Measurements from ENCODE around the gene BEND5. TPM values are rescaled to one million over a fixed set of nuclear protein-coding genes. Genes with fewer than 3 reads are reported as not detected.

Gene BEND5
- total RNA-seq, 1 experiment from 2014 or later = not detected

DNA sequence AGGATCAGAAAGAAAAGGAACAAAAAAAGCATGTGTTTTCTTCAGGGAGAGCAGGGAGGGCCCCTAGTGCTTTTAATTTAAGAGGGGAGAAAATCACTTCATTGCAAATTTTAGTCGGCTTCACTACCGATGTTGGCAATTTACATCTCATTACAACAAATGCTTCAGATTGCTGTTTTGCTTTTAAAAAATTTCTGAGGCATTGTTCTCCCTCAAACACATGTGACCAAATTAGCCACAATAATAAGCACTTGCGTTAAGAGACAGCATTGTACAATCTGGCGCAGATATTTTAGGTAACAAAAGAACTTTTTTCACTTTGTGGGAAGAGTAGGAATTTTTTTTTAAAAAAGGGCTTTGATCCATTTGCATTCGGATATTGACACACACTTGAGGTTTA, 29.8 kb downstream of the BEND5 start:
- TF ChIP-seq EZH2 (IDR thresholded peaks at IDR 0.05; ENCODE audit: low read depth) = no peak
- TF ChIP-seq, protein P1, sequence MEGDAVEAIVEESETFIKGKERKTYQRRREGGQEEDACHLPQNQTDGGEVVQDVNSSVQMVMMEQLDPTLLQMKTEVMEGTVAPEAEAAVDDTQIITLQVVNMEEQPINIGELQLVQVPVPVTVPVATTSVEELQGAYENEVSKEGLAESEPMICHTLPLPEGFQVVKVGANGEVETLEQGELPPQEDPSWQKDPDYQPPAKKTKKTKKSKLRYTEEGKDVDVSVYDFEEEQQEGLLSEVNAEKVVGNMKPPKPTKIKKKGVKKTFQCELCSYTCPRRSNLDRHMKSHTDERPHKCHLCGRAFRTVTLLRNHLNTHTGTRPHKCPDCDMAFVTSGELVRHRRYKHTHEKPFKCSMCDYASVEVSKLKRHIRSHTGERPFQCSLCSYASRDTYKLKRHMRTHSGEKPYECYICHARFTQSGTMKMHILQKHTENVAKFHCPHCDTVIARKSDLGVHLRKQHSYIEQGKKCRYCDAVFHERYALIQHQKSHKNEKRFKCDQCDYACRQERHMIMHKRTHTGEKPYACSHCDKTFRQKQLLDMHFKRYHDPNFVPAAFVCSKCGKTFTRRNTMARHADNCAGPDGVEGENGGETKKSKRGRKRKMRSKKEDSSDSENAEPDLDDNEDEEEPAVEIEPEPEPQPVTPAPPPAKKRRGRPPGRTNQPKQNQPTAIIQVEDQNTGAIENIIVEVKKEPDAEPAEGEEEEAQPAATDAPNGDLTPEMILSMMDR (conservative IDR thresholded peaks at IDR 0.05) = no peak
- BruUV-seq (replicated peaks) = no TSS peak
- ChIA-PET POLR2A (ENCODE audit: unreplicated experiment) (no interaction called here), CTCF (no interaction called here)
- no peak overlapping the region for H3K4me3 ChIP-seq
- H3K36me3 ChIP-seq (ENCODE audit: low read depth) = no peaks in the 10 kb centered on the region
- H3K79me2 ChIP-seq (ENCODE audit: low read depth) = no peaks in the 10 kb centered on the region
- intact Hi-C loops (cut with micrococcal nuclease; ENCODE audit: unreplicated experiment) = no loop called here
- no peaks in the 10 kb centered on the region for H3F3A ChIP-seq (ENCODE audit: insufficient read depth, low read depth)
- H4K20me1 ChIP-seq (ENCODE audit: insufficient read depth) = no peaks in the 10 kb centered on the region
- peaks cover 33% of the 10 kb centered on the region for H3K27me3 ChIP-seq (ENCODE audit: insufficient read depth, low read depth)
- no peaks in the 10 kb centered on the region for H3K9me2 ChIP-seq (ENCODE audit: insufficient read depth)
- no peak overlapping the region for H2AFZ ChIP-seq
- no peaks in the 10 kb centered on the region for H3K9me3 ChIP-seq (ENCODE audit: insufficient read depth, low read depth)
- H3K4me1 ChIP-seq (replicated peaks; ENCODE audit: insufficient read depth) = no peaks in the 10 kb centered on the region
- DNase-seq = no peak
- no peak overlapping the region for H3K4me2 ChIP-seq
- H3K27ac ChIP-seq = no peak overlapping the region

DNA sequence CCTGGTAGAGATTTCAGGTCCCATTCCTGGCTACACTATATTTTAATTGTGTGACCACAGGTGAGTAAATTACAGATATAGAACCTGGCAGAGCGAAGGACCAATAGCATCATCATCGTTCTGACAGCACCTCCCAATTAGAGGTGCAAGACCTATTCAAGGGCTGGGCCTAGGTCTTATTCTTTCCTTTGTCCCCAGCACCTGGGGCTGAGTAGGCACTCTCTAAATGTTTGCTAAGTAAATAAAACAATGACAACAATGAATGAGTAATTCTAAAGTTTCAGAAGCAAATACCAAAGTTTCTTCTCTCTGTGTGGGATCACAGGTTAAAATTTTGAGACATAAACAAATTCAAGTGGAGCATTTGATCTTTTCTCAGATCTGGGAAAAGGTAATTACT, 32.7 kb downstream of the BEND5 start:
- POLR2A ChIA-PET (ENCODE audit: unreplicated experiment) = no interaction called here
- Histone ChIP-seq H3K79me2 (ENCODE audit: low read depth) (no peaks in the 10 kb centered on the region), H4K20me1 (ENCODE audit: insufficient read depth) (no peaks in the 10 kb centered on the region), H3K36me3 (ENCODE audit: low read depth) (no peaks in the 10 kb centered on the region), H3K4me1 (replicated peaks; ENCODE audit: insufficient read depth) (no peaks in the 10 kb centered on the region), H3K27me3 (ENCODE audit: insufficient read depth, low read depth) (peaks cover 48% of the 10 kb centered on the region), H3K9me3 (ENCODE audit: insufficient read depth, low read depth) (no peaks in the 10 kb centered on the region), H3K4me2 (no peak overlapping the region), H2AFZ (no peak overlapping the region), H3K9me2 (ENCODE audit: insufficient read depth) (no peaks in the 10 kb centered on the region), H3K4me3 (no peak overlapping the region), H3K27ac (no peak overlapping the region), H3F3A (ENCODE audit: insufficient read depth, low read depth) (no peaks in the 10 kb centered on the region)
- CTCF ChIA-PET = interaction anchor here (0.6 kb wide), 1 partner anchor 193 kb away, joined by 3 read pairs; no protein-coding TSS in a partner anchor
- BruUV-seq (replicated peaks) = no TSS peak
- DNase-seq = no peak
- intact Hi-C loops (cut with micrococcal nuclease; ENCODE audit: unreplicated experiment) = no loop called here
- no peak for TF ChIP-seq EZH2 (IDR thresholded peaks at IDR 0.05; ENCODE audit: low read depth)
- TF ChIP-seq, protein P1 (conservative IDR thresholded peaks at IDR 0.05) = no peak

DNA sequence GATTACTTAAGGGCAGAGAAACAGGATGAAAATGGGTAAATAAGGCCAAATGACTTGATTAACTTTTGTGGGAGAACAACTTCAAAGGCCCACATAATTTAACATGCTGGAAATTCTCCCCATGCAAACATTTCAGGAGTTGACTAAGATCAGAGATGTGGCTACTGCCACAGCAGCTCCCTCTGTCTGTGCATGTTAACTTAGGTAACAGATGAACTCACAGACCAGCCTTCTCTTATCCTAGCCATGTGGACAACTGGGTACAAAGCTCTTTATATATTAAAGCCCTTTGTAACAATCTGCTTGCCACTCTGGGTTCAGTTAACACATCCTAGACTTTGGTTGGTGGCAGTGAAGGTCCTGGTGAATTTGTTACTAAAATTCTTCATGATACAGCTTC, 33.2 kb downstream of the BEND5 start:
- POLR2A ChIA-PET (ENCODE audit: unreplicated experiment) = no interaction called here
- Histone ChIP-seq H4K20me1 (ENCODE audit: insufficient read depth) (no peaks in the 10 kb centered on the region), H3K9me2 (ENCODE audit: insufficient read depth) (no peaks in the 10 kb centered on the region), H3K36me3 (ENCODE audit: low read depth) (no peaks in the 10 kb centered on the region), H3F3A (ENCODE audit: insufficient read depth, low read depth) (no peaks in the 10 kb centered on the region), H3K79me2 (ENCODE audit: low read depth) (no peaks in the 10 kb centered on the region), H3K27ac (no peak overlapping the region), H3K9me3 (ENCODE audit: insufficient read depth, low read depth) (no peaks in the 10 kb centered on the region), H3K4me1 (replicated peaks; ENCODE audit: insufficient read depth) (no peaks in the 10 kb centered on the region), H3K27me3 (ENCODE audit: insufficient read depth, low read depth) (peaks cover 47% of the 10 kb centered on the region), H3K4me3 (no peak overlapping the region), H3K4me2 (no peak overlapping the region), H2AFZ (no peak overlapping the region)
- intact Hi-C loops (cut with micrococcal nuclease; ENCODE audit: unreplicated experiment) = no loop called here
- CTCF ChIA-PET = interaction anchor here (0.6 kb wide), 1 partner anchor 192 kb away, joined by 3 read pairs; no protein-coding TSS in a partner anchor
- BruUV-seq (replicated peaks) = no TSS peak
- TF ChIP-seq, protein P1 (conservative IDR thresholded peaks at IDR 0.05) = no peak
- no peak for TF ChIP-seq EZH2 (IDR thresholded peaks at IDR 0.05; ENCODE audit: low read depth)
- DNase-seq = no peak

Data from PC-9 (cell line).